ENCODE measurements around the gene FXR1.
A peak's percentile ranks its signal among the peaks of the same experiment; 100 is the strongest.
"Not testable (repeated sequence)": the region's sequence is repeated elsewhere in the genome, so short reads cannot be mapped to it uniquely, and the experiment has no call there.

FXR1 gene

DNA sequence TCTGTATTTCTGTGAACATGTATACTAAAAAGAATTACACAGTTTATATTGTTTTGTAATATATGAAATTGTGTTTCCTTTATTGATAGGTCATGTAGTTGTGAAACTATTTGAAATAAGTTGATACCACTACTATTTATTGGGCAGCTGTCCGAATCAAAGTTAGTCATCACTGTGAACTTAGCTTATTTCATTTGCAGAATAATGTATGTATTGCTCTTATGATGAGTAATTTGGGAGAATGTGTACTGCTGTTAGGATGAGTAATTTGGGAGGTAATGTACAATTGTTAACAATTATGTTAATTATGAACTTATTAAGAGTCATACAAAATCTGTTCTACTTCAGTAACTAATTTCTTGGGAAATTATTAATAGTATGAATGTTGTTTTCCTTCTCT, 22.2 kb downstream of the FXR1 start:
- no peak for DNase-seq (ENCODE audit: low spot score)

GRCh38 chr3:180940826-180941225, 28.4 kb downstream of the FXR1 start:
- no peak for DNase-seq (ENCODE audit: low spot score)

DNA sequence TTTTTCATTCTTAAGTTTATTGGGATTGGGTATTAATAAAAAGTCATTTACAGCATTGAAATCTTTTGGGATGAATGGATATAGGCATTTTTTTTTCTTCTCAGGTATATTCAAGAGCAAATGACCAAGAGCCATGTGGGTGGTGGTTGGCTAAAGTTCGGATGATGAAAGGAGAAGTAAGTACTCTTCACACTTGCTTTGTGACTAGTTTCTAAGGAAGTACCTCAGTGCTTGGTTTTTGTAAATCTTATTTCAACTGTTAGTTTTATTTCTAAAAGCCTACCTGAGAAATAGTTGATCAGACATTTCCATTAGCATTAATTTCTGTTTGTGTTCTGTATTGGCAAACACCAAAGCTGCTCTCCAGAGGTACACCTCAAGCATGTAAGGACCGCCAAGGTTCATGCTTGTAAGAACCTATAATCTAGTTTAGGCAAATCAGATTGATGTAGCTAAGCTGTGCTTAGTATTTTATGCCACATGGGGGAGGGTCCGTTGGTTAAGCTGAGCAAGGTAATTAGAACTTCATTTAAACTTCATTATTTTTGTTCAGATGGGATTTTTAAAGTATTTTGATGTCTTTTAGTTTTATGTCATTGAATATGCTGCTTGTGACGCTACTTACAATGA, 35.4 kb downstream of the FXR1 start:
- DNase-seq (ENCODE audit: low spot score): no peak

DNA sequence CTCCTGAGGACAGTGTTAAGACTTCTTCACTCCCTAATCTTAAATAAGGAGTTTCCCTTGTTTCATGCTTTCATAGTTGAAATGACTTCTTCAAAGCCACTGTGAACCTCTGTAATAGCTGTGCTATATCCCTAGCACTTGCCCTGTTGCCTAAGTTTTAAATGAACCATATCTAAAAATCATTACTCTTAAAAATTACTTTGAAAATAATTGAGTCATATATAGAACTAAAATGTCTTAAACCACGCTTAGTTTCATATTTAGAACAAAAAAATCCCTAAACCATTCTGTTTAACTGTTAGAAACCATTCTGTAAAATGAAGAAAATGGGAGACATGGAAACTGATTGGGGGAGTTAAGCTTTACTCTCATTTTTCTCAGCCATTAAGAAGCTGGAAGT, 47.2 kb downstream of the FXR1 start:
- peak; percentile 9 for DNase-seq (ENCODE audit: low spot score)

- DNase-seq (ENCODE audit: low spot score): no peak
These were observed 48.6 kb downstream of the FXR1 start for GRCh38 chr3:180961087-180961486.

GRCh38 chr3:180961552-180961951, 49.1 kb downstream of the FXR1 start:
- no peak for DNase-seq (ENCODE audit: low spot score)

- no peak for DNase-seq (ENCODE audit: low spot score)
These were observed 50.1 kb downstream of the FXR1 start for GRCh38 chr3:180962530-180962929.

- no peak for DNase-seq (ENCODE audit: low spot score)
These were observed 58.5 kb downstream of the FXR1 start for GRCh38 chr3:180970931-180971330.

DNA sequence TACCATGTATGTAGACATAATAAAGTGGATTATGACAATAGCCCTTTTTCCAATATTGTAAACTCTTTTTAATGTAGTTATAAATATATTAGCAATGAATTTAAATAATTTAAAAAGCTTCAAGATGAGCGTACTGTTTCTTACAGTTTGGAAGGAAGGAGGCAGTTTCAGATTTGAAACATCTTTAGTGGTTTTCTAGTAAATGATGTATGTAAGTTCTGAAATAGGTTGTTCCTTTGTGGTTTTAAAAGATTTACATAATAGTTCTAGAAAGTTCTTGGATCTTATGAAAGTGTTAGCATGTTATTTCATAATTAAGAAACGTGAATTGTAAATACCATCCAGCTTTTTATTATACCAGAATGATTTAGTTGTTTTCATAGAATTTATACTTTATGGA, 61.1 kb downstream of the FXR1 start:
- no peak for DNase-seq (ENCODE audit: low spot score)

DNA sequence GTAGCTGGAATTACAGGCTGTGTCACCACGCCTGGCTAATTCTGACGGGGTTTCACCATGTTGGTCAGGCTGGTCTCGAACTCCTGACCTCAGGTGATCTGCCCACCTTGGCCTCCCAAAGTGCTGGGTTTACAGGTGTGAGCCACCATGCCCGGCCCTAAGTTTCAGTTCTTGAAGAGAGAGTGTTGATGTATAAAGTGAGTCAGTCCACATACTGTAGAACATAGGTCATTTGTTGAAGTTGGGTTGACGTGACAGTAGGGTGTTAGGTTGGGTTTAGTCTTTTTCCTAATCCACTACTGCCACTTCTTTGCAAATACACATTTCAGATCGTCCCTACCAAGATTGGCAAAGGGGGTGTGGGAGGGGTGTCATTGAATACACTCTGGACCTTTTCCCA, 61.8 kb downstream of the FXR1 start:
- DNase-seq (ENCODE audit: low spot score): no peak

GRCh38 chr3:180977498-180977897, 65.0 kb downstream of the FXR1 start:
- DNase-seq (ENCODE audit: low spot score): no peak

DNA sequence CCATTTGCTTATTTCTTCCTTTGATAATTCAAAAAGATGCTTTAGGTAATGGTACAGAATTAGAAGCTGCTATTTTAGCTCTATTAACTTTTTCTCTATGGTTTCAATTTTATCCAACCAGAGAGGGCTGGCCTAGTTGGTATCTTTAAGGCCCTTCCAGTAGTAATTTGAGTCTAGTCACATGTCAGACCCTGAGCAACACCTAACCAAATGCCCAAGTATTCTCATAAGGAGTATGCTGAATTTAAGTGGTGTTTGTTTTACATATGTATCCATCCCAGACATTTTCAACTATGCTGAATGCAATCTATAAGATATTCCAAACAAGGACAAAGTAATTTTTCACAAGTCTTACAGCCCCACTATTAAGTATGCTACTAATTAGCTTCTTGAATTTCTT, 67.5 kb downstream of the FXR1 start:
- DNase-seq (ENCODE audit: low spot score): no peak

- DNase-seq (ENCODE audit: low spot score): no peak
These were observed 68.1 kb downstream of the FXR1 start for GRCh38 chr3:180980611-180981010.

- no peak for DNase-seq (ENCODE audit: low spot score)
These were observed 69.4 kb downstream of the FXR1 start for GRCh38 chr3:180981912-180982311.

DNA sequence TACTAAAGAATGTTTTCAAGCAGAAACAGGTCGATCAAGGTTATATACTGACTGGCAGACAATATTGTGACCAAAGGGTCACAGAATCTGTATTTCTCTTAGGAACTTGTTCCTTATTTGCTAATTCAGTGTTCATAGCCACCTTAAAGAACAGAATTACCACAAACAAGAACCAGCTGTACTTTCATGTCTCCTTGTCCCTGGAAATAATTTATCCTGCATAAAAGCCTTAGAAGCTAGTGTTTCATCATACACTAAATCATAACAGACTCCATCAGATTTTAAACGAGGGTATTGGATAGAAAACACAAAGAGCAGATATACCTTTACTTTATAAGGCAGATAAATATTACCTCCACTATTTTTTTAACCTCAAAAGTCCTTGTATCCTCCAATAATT, 70.7 kb downstream of the FXR1 start:
- DNase-seq (ENCODE audit: low spot score): no peak

GRCh38 chr3:180986366-180986765, 73.9 kb downstream of the FXR1 start:
- DNase-seq (ENCODE audit: low spot score): not testable (repeated sequence)

- DNase-seq (ENCODE audit: low spot score): no peak
These were observed 74.9 kb downstream of the FXR1 start for GRCh38 chr3:180987344-180987743.

- DNase-seq (ENCODE audit: low spot score): peak; percentile 94
These were observed 77.1 kb downstream of the FXR1 start, which contains the start of gene DNAJC19 for GRCh38 chr3:180989291-180990163. Gene DNAJC19 (minus strand): TSS chr3:180989736. CDS start chr3:180989602, 134 bp downstream.

- no peak for DNase-seq (ENCODE audit: low spot score)
These were observed 78.0 kb downstream of the FXR1 start for GRCh38 chr3:180990505-180990904.

DNA sequence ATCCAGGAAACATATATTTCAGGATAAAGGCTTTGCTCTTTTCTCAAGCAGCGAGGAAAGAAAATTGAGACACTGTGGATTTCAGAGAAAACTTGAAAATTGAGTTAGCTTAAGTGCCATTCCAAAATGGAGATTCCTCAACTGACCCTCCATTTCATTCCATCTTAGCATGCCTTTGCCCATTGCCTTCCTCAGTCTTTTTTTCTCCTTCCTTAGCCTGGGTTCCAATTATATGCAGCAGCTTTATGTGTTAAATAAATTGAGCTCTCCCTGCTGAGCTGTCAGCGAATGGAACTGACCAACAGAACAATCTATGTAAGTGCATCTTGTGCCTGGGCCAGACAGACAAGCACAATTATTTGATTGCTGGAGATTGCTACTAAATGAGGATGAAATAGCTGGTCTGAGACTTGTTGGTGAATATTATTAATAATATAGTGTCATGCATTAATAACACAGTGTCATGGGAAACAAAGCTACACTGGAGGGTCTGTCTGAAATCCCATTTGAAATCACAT, 84.0 kb downstream of the FXR1 start:
- no peak for DNase-seq (ENCODE audit: low spot score)

DNA sequence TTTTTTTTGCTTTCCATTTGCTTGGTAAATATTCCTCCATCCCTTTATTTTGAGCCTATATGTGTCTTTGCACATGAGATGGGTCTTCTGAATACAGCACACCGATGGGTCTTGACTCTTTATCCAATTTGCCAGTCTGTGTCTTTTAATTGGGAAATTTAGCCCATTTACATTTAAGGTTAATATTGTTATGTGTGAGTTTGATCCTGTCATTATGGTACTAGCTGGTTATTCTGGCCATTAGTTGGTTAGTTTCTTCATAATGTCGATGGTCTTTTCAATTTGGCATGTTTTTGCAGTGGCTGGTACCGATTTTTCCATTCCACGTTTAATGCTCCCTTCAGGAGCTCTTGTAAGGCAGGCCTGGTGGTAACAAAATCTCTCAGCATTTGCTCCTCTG, 89.9 kb downstream of the FXR1 start:
- not testable (repeated sequence) for DNase-seq (ENCODE audit: low spot score)

DNA sequence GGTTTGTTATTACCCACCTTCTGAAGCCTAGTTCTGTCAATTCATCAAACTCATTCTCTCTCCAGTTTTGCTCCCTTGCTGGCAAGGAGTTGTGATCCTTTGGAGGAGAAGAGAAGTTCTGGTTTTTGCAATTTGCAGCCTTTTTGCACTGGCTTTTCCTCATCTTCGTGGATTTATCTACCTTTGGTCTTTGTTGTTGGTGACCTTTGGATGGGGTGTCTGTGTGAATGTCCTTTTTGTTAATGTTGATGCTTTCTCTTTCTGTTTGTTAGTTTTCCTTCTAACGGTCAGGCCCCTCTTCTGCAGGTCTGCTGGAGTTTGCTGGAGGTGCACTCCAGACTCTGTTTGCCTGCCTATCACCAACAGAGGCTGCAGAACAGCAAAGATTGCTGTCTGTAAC, 91.0 kb downstream of the FXR1 start:
- not testable (repeated sequence) for DNase-seq (ENCODE audit: low spot score)

GRCh38 chr3:181006541-181006940, 94.1 kb downstream of the FXR1 start:
- no peak for DNase-seq (ENCODE audit: low spot score)

Measured in activated CD4-positive, alpha-beta T cell treated with anti-CD3 and anti-CD28 coated beads, Interleukin-2, Interleukin-4, amounts not matched to agents 100 ng/mL and 50 ng/mL, durations not matched to agents 16 hours and 8 hours (primary cell).